Ishikawa (cell line): ENCODE results near the gene ARHGEF17.
A peak's percentile ranks its signal among the peaks of the same experiment; 100 is the strongest.

ENCODE experiments used
- CEBPB ChIP-seq: IDR thresholded peaks from 2 replicates; pipeline ENCODE4 v1.6.1; 2012
- CREB1 ChIP-seq: IDR thresholded peaks from 2 replicates; pipeline ENCODE4 v1.6.1; 2012; ENCODE audit warnings: low read depth
- EGR1 ChIP-seq: IDR thresholded peaks from 2 replicates; pipeline ENCODE4 v1.6.1; 2012
- EP300 ChIP-seq: IDR thresholded peaks from 2 replicates; pipeline ENCODE4 v1.6.1; 2012; ENCODE audit warnings: borderline replicate concordance
- FOXM1 ChIP-seq: IDR thresholded peaks from 2 replicates; pipeline ENCODE4 v1.6.1; 2012; ENCODE audit warnings: low read depth, borderline replicate concordance
- NFIC ChIP-seq: IDR thresholded peaks from 2 replicates; pipeline ENCODE4 v1.6.1; 2012
- RAD21 ChIP-seq: IDR thresholded peaks from 2 replicates; pipeline ENCODE4 v1.6.1; 2012; ENCODE audit warnings: low read depth
- TAF1 ChIP-seq: IDR thresholded peaks from 2 replicates; pipeline ENCODE4 v1.6.1; 2012; ENCODE audit warnings: low read depth, mild to moderate bottlenecking
- TCF12 ChIP-seq: IDR thresholded peaks from 2 replicates; pipeline ENCODE4 v1.6.1; 2012; ENCODE audit warnings: low read depth
- TEAD4 ChIP-seq: IDR thresholded peaks from 2 replicates; pipeline ENCODE4 v1.6.1; 2012
- YY1 ChIP-seq: IDR thresholded peaks from 2 replicates; pipeline ENCODE4 v1.6.1; 2012; ENCODE audit warnings: low read depth
- ZBTB7A ChIP-seq: IDR thresholded peaks from 2 replicates; pipeline ENCODE4 v1.6.1; 2012; ENCODE audit warnings: low read depth
- TF ChIP-seq, protein P1 (sequence below): IDR thresholded peaks from 2 replicates; pipeline ENCODE4 v1.6.1; 2012
- TF ChIP-seq, protein P2 (sequence below): IDR thresholded peaks from 2 replicates; pipeline ENCODE4 v1.6.1; 2012
- TF ChIP-seq, protein P3 (sequence below): IDR thresholded peaks from 2 replicates; pipeline ENCODE4 v1.6.1; 2012; ENCODE audit warnings: low read depth, mild to moderate bottlenecking

Gene ARHGEF17

DNA sequence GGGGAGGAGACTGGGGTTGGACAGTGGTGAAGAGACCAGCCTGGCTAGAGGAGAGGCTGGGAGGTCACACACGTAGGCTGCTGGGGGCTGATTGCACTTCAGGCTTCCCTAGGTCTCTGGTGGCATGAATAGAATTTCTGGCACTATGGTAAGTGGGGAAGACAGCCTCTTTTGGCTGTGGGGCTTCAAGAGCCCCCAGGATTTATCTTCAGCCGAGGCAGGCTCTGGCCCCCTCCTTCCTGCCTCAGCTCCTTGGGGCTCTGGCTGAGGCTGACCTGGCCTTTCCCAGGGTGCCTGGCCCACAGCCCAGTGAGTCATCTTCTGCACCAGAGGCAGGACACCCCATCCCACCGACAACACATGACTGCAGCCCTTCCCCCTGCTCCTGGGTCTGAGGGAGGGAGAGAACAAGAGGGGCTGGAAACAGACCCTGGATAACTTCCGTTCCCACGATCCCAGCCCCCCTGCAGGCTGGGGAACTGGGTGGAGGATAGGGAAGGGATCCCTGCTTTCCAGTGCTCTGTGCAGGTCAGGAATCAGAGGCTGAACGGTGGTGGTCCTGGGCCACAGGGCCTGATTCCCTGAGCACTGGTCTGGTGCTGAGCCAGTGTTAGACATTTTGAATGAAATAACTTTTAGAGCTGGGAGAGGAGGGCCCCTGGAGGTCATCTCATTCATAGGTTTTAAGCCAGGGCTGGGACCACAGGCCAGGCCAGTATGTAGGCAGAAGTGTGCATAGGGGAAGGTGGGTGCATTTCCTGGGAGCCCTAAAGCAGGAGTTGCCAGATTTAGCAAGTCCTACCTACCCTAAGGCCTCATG lies 26.5 kb downstream of the ARHGEF17 start:
- TF ChIP-seq EP300 (peak; percentile 57; the same call in 1 of the 2 replicates), EGR1 (no peak), ZBTB7A (peak; percentile 44; the same call in 1 of the 2 replicates), NFIC (peak; percentile 87), RAD21 (no peak), YY1 (no peak), TCF12 (peak; percentile 62), CREB1 (no peak), FOXM1 (no peak), CEBPB (no peak), TEAD4 (no peak), TAF1 (no peak)
- TF ChIP-seq, protein P1, sequence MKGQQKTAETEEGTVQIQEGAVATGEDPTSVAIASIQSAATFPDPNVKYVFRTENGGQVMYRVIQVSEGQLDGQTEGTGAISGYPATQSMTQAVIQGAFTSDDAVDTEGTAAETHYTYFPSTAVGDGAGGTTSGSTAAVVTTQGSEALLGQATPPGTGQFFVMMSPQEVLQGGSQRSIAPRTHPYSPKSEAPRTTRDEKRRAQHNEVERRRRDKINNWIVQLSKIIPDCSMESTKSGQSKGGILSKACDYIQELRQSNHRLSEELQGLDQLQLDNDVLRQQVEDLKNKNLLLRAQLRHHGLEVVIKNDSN, result peak; percentile 59
- TF ChIP-seq, protein P2, sequence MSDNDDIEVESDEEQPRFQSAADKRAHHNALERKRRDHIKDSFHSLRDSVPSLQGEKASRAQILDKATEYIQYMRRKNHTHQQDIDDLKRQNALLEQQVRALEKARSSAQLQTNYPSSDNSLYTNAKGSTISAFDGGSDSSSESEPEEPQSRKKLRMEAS, result 0 out of 2 replicates have a peak, but pooled peaks have one; percentile 28
- TF ChIP-seq, protein P3, sequence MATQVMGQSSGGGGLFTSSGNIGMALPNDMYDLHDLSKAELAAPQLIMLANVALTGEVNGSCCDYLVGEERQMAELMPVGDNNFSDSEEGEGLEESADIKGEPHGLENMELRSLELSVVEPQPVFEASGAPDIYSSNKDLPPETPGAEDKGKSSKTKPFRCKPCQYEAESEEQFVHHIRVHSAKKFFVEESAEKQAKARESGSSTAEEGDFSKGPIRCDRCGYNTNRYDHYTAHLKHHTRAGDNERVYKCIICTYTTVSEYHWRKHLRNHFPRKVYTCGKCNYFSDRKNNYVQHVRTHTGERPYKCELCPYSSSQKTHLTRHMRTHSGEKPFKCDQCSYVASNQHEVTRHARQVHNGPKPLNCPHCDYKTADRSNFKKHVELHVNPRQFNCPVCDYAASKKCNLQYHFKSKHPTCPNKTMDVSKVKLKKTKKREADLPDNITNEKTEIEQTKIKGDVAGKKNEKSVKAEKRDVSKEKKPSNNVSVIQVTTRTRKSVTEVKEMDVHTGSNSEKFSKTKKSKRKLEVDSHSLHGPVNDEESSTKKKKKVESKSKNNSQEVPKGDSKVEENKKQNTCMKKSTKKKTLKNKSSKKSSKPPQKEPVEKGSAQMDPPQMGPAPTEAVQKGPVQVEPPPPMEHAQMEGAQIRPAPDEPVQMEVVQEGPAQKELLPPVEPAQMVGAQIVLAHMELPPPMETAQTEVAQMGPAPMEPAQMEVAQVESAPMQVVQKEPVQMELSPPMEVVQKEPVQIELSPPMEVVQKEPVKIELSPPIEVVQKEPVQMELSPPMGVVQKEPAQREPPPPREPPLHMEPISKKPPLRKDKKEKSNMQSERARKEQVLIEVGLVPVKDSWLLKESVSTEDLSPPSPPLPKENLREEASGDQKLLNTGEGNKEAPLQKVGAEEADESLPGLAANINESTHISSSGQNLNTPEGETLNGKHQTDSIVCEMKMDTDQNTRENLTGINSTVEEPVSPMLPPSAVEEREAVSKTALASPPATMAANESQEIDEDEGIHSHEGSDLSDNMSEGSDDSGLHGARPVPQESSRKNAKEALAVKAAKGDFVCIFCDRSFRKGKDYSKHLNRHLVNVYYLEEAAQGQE, result no peak

DNA sequence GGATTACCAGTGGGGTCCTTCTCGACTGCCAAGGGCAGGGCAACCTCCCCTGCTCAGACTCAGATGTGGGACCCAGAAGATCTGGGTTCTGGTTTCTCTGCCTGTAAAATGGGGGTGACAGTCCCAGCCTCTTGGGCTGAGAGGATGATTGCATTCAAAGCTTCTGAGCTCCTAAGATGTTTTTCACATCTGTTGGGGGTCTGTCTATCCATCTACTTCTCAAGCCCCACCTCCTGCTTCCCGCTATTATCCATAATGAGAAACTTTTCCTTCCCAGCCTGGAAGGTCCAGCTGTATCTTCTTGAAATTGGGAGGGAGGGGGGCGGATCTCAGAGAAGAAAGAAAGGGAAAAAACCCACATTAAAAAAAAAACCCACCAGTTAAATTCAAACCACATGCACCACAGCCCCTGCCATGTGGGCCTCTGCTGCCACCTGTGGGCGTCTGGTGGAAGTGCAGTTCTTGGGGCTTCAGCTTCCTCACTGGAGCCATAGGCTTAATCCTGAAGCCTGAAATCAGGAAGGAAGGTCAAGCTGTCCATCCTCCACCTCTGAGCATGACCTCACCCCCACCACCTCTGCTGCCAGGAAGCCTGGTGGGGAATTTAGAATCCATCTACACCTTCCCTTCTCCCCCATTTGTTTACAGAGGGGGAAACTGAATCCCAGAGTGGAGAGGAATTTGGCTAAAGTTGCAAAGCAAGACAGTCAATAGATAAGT lies 27.3 kb downstream of the ARHGEF17 start:
- TF ChIP-seq NFIC (no peak), RAD21 (peak; percentile 95)
- TF ChIP-seq, protein P2, result peak; percentile 45; the same call in 1 of the 2 replicates

DNA sequence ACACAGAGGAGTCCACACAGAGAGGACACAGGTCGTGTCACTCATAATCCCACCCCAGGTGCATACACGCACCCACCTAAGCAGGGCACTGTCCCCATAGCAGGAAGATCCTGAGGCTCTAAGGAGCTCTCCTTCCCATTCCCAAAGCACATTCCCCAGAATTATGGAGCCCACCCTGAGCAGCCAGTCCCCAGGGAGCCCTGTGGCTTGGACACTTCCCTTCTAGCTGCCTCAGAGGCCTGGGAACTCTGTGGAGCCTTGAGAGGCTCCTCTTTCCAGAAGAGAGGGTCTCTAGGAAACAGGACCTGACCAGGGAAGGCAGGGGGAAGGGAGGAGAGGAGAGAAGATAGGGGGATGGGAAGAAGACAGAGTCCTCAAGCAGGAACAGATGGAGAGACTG lies 29.8 kb downstream of the ARHGEF17 start:
- no peak for TF ChIP-seq YY1
- TF ChIP-seq CEBPB, result no peak
- TF ChIP-seq FOXM1, result no peak
- TF ChIP-seq, protein P3, result no peak
- no peak for TF ChIP-seq TCF12

DNA sequence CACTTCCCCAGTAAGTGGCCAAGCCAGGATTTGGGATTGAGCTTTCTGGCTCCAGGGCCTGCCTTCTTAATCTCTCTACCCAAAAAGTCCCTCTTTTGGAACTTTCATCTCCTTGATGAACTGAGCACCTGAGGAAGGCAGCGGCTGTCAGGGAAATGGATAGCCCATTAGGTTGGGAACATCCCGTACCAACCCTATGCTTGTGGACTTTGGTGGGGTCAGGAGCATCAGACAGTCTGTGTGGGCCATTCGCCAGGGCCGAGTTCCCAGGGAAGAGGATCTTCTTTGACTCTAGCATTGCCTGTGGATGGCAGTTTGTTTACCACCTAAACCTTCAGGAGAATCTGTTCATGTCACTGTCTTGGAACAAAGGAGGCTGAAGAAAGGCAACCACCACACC lies 30.2 kb downstream of the ARHGEF17 start:
- no peak for TF ChIP-seq CREB1

DNA sequence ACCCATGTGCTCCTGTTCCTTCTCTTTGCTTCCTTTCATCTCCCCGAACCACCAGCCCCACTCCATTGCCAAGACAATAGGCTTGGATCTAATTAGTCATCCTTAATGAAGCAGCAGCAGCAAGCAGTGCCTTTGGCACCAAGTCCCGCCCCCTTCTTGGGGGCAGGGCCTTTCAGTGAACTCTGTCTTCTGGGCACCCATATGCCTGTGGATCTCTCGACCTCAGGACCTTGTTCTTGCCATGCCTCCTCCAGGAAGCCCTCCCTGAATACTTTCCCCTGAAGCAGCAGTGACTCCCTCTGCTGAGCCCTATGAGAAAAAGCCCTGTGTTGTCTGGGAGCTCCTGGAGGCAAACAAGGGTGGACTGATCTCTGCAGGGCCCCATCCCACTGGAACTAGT lies 32.1 kb downstream of the ARHGEF17 start:
- TF ChIP-seq YY1 (no peak), EP300 (no peak), TEAD4 (no peak), CEBPB (no peak), RAD21 (no peak), EGR1 (no peak), TCF12 (no peak), TAF1 (no peak), ZBTB7A (no peak), CREB1 (no peak), NFIC (no peak), FOXM1 (no peak)
- TF ChIP-seq, protein P3, result no peak
- TF ChIP-seq, protein P1, result no peak
- TF ChIP-seq, protein P2, result no peak
